SU-DHL-6 (cell line): ENCODE results near the gene SEMA6D.

Source experiments
- H2AFZ ChIP-seq: fragments of 200-600 bp; sonication (generic); 2 replicates; pipeline ENCODE4 v1.6.1; 2014; ENCODE audit warnings: low read depth, mild to moderate bottlenecking, moderate library complexity, mixed read lengths, antibody characterized with exemption, low read length; ENCODE audit not compliant: severe bottlenecking
- H3F3A ChIP-seq: fragments of 200-600 bp; shearing (Covaris generic); 2 replicates; pipeline ENCODE4 v1.6.0; 2016; ENCODE audit warnings: antibody characterized with exemption, mild to moderate bottlenecking; ENCODE audit not compliant: insufficient read depth
- H3K27ac ChIP-seq: fragments of 200-600 bp; sonication (generic); 2 replicates; pipeline ENCODE4 v1.5.1; 2016; ENCODE audit warnings: low read depth, mild to moderate bottlenecking, low read length, moderate library complexity, mixed read lengths
- H3K27me3 ChIP-seq: fragments of 200-600 bp; sonication (generic), shearing (Covaris generic); 2 replicates; pipeline ENCODE4 v1.6.0; 2014; ENCODE audit warnings: mild to moderate bottlenecking, low read length
- H3K36me3 ChIP-seq: fragments of 200-600 bp; sonication (generic); 2 replicates; pipeline ENCODE4 v1.6.1; 2014; ENCODE audit warnings: mild to moderate bottlenecking, low read length, mixed read lengths
- H3K4me2 ChIP-seq: fragments of 300-600, 200-600 bp; shearing (Covaris generic), sonication (generic); 2 replicates; pipeline ENCODE4 v1.6.0; 2014; ENCODE audit warnings: low read length, low read depth, mild to moderate bottlenecking; ENCODE audit not compliant: poor library complexity, severe bottlenecking
- H3K4me3 ChIP-seq: fragments of 200-600 bp; sonication (generic); 2 replicates; pipeline ENCODE4 v1.5.1; 2014; ENCODE audit warnings: antibody characterized with exemption, low read length, mild to moderate bottlenecking, mixed read lengths; ENCODE audit not compliant: insufficient read depth, poor library complexity, severe bottlenecking
- H3K79me2 ChIP-seq: fragments of 200-600 bp; sonication (generic); 2 replicates; pipeline ENCODE4 v1.6.1; 2014; ENCODE audit warnings: mild to moderate bottlenecking, low read length, moderate library complexity; ENCODE audit not compliant: insufficient read depth
- H3K9ac ChIP-seq: fragments of 200-600 bp; sonication (generic); 2 replicates; pipeline ENCODE4 v1.7.0; 2014; ENCODE audit warnings: mild to moderate bottlenecking, low read length
- H3K9me2 ChIP-seq: fragments of 200-600 bp; sonication (generic); replicated peaks from 2 replicates; pipeline ENCODE4 v1.6.1; 2014; ENCODE audit warnings: low read length; ENCODE audit not compliant: insufficient read depth
- H3K9me3 ChIP-seq: fragments of 200-600 bp; sonication (generic); 2 replicates; pipeline ENCODE4 v1.6.1; 2014; ENCODE audit warnings: low read length, mixed read lengths; ENCODE audit not compliant: insufficient read depth
- H4K20me1 ChIP-seq: fragments of 200-600 bp; sonication (generic); 2 replicates; pipeline ENCODE4 v1.6.1; 2014; ENCODE audit warnings: low read depth, mild to moderate bottlenecking, antibody characterized with exemption, low read length, moderate library complexity, mixed read lengths
- EZH2phosphoT487 ChIP-seq: fragments of 200-600 bp; sonication (generic), shearing (Covaris generic); conservative IDR thresholded peaks from 2 replicates; pipeline ENCODE4 v1.6.1; 2018; ENCODE audit warnings: mild to moderate bottlenecking, antibody characterized with exemption, low read length, moderate library complexity, mixed read lengths
- TF ChIP-seq, protein P1 (sequence below): fragments of 200-600 bp; sonication (generic); IDR thresholded peaks from one replicate; pipeline ENCODE4 v1.5.1; 2017; ENCODE audit warnings: antibody characterized with exemption, mild to moderate bottlenecking, low read length, moderate library complexity; ENCODE audit not compliant: insufficient read depth, poor library complexity, severe bottlenecking

Gene SEMA6D, protein sequence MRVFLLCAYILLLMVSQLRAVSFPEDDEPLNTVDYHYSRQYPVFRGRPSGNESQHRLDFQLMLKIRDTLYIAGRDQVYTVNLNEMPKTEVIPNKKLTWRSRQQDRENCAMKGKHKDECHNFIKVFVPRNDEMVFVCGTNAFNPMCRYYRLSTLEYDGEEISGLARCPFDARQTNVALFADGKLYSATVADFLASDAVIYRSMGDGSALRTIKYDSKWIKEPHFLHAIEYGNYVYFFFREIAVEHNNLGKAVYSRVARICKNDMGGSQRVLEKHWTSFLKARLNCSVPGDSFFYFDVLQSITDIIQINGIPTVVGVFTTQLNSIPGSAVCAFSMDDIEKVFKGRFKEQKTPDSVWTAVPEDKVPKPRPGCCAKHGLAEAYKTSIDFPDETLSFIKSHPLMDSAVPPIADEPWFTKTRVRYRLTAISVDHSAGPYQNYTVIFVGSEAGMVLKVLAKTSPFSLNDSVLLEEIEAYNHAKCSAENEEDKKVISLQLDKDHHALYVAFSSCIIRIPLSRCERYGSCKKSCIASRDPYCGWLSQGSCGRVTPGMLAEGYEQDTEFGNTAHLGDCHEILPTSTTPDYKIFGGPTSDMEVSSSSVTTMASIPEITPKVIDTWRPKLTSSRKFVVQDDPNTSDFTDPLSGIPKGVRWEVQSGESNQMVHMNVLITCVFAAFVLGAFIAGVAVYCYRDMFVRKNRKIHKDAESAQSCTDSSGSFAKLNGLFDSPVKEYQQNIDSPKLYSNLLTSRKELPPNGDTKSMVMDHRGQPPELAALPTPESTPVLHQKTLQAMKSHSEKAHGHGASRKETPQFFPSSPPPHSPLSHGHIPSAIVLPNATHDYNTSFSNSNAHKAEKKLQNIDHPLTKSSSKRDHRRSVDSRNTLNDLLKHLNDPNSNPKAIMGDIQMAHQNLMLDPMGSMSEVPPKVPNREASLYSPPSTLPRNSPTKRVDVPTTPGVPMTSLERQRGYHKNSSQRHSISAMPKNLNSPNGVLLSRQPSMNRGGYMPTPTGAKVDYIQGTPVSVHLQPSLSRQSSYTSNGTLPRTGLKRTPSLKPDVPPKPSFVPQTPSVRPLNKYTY

DNA sequence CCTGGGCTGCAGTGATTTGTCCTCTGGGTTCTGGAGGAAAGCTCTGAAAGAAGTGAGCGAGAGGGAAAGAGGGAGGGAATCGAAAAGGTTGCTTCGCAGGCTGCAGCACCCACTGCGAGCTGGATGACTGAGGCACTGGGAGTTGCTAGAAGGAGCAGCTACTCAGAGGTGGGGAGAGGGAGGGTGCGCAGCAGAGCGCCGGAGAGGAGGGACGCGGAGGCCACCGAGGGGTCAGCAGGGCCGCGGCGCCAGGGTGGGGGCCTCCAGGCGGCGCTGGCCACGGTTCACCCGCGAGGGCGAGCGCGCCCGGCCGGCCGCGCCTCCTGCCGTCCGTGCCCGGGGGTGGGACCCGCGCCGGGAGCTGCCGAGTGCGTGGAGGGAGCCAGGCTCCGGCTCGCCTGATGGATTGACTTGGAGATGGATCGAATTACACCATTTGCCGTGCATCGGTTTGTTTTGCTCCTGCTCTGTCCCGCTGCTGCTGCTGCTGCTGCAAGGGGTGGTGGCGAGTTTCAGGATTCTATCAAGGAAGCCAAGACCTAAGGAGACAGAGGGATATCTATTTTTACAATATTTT, at the start of gene SEMA6D:
TSS of gene SEMA6D (plus strand) at position 470 of the 577 bp plus-strand sequence. CDS start 42,294 bp downstream, outside the sequence.
- no peak within 1 kb of the TSS for H3K4me3 ChIP-seq
- H3K27me3 ChIP-seq = no peaks in the 10 kb centered on the region
- H3K9me3 ChIP-seq = no peaks in the 10 kb centered on the region
- TF ChIP-seq, protein P1, sequence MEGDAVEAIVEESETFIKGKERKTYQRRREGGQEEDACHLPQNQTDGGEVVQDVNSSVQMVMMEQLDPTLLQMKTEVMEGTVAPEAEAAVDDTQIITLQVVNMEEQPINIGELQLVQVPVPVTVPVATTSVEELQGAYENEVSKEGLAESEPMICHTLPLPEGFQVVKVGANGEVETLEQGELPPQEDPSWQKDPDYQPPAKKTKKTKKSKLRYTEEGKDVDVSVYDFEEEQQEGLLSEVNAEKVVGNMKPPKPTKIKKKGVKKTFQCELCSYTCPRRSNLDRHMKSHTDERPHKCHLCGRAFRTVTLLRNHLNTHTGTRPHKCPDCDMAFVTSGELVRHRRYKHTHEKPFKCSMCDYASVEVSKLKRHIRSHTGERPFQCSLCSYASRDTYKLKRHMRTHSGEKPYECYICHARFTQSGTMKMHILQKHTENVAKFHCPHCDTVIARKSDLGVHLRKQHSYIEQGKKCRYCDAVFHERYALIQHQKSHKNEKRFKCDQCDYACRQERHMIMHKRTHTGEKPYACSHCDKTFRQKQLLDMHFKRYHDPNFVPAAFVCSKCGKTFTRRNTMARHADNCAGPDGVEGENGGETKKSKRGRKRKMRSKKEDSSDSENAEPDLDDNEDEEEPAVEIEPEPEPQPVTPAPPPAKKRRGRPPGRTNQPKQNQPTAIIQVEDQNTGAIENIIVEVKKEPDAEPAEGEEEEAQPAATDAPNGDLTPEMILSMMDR = no peak
- no peak for TF ChIP-seq EZH2phosphoT487
- no peak within 1 kb of the TSS for H3K27ac ChIP-seq
- no peak within 1 kb of the TSS for H3K9ac ChIP-seq
- H4K20me1 ChIP-seq = no peaks in the 10 kb centered on the region
- H3K36me3 ChIP-seq = no peaks in the 10 kb centered on the region
- no peaks in the 10 kb centered on the region for H3K9me2 ChIP-seq
- no peak within 1 kb of the TSS for H2AFZ ChIP-seq
- H3F3A ChIP-seq = no peaks in the 10 kb centered on the region
- no peaks in the 10 kb centered on the region for H3K79me2 ChIP-seq
- H3K4me2 ChIP-seq = no peak within 1 kb of the TSS

DNA sequence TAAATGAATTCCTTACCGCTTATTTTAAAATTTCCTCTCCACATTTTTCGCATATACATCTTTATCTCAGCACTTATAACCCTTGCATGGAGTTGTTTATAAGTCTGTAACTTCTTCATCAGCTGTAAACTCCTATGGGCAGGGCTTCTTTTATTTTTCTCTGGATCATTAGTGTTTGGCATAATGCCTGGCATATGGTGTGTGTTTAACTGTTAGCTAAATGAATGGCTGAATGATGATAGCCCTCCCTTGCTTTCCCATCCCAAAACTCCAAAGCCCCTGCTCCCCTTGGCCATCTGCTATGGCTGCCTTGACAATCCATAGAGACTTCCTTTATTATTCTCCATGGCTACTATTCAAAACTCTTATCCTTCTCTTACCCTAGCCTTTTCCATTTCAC, 48.1 kb upstream of the SEMA6D start:
- H3K9me3 ChIP-seq = no peaks in the 10 kb centered on the region
- no peaks in the 10 kb centered on the region for H3K79me2 ChIP-seq
- no peak overlapping the region for H3K4me3 ChIP-seq
- no peak overlapping the region for H3K9ac ChIP-seq
- no peak overlapping the region for H3K4me2 ChIP-seq
- no peaks in the 10 kb centered on the region for H4K20me1 ChIP-seq
- H3K27ac ChIP-seq = no peak overlapping the region
- H3K27me3 ChIP-seq = no peaks in the 10 kb centered on the region
- no peaks in the 10 kb centered on the region for H3K9me2 ChIP-seq
- H2AFZ ChIP-seq = no peak overlapping the region
- no peaks in the 10 kb centered on the region for H3K36me3 ChIP-seq
- TF ChIP-seq EZH2phosphoT487 = no peak
- TF ChIP-seq, protein P1 = no peak
- H3F3A ChIP-seq = no peaks in the 10 kb centered on the region

DNA sequence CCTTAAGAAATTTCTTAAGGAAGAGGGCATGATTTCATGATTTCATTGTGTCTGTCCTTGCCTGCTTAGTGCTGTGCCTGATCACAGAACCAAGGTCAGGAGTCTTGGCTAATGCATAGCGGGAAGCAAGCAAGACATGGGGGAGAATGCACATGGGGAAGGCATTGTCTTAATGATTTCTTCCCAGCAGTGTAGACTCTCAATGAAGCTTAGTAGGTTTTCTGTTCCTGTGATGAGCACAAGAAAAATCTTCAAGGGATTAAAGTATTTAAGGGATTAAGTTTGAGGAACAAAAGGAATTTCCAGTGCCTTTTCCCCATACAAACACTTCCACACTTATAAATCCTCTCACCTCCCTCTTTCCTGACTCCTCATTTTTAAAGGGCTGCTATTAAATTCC, 46.9 kb upstream of the SEMA6D start:
- no peaks in the 10 kb centered on the region for H3K36me3 ChIP-seq
- H2AFZ ChIP-seq = no peak overlapping the region
- no peaks in the 10 kb centered on the region for H3K79me2 ChIP-seq
- H3K9me2 ChIP-seq = no peaks in the 10 kb centered on the region
- no peak overlapping the region for H3K4me3 ChIP-seq
- TF ChIP-seq EZH2phosphoT487 = no peak
- TF ChIP-seq, protein P1 = no peak
- H3K27me3 ChIP-seq = no peaks in the 10 kb centered on the region
- H3F3A ChIP-seq = no peaks in the 10 kb centered on the region
- H3K4me2 ChIP-seq = no peak overlapping the region
- no peak overlapping the region for H3K27ac ChIP-seq
- no peak overlapping the region for H3K9ac ChIP-seq
- H4K20me1 ChIP-seq = no peaks in the 10 kb centered on the region
- H3K9me3 ChIP-seq = no peaks in the 10 kb centered on the region
